ENCODE results near the gene BRD2.

- TF ChIP-seq, protein P1, sequence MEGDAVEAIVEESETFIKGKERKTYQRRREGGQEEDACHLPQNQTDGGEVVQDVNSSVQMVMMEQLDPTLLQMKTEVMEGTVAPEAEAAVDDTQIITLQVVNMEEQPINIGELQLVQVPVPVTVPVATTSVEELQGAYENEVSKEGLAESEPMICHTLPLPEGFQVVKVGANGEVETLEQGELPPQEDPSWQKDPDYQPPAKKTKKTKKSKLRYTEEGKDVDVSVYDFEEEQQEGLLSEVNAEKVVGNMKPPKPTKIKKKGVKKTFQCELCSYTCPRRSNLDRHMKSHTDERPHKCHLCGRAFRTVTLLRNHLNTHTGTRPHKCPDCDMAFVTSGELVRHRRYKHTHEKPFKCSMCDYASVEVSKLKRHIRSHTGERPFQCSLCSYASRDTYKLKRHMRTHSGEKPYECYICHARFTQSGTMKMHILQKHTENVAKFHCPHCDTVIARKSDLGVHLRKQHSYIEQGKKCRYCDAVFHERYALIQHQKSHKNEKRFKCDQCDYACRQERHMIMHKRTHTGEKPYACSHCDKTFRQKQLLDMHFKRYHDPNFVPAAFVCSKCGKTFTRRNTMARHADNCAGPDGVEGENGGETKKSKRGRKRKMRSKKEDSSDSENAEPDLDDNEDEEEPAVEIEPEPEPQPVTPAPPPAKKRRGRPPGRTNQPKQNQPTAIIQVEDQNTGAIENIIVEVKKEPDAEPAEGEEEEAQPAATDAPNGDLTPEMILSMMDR (IDR thresholded peaks at IDR 0.05; ENCODE audit: borderline replicate concordance, extremely low read depth, low read length, poor library complexity, severe bottlenecking) = no peak
- no peak for TF ChIP-seq EZH2 (IDR thresholded peaks at IDR 0.05; ENCODE audit: borderline replicate concordance, low read depth, low read length, severe bottlenecking)
These were observed 45.2 kb downstream of the BRD2 start for GRCh38 chr6:33013608-33014007.
